NT2/D1 (cell line): ENCODE data around the gene TRDMT1.

Experiments used
- DNase-seq: peaks from one replicate; pipeline ENCODE4 v3.0.0-alpha.2; 2011; ENCODE audit warnings: low read depth, low spot score
- H3K27me3 ChIP-seq: 2 replicates; pipeline ENCODE4 v1.6.0; 2011; ENCODE audit warnings: mild to moderate bottlenecking; ENCODE audit not compliant: insufficient read length, insufficient read depth
- H3K36me3 ChIP-seq: 2 replicates; pipeline ENCODE4 v1.6.1; 2011; ENCODE audit warnings: mild to moderate bottlenecking, low read length, mixed read lengths; ENCODE audit not compliant: insufficient read depth, insufficient read length
- H3K4me1 ChIP-seq: 2 replicates; pipeline ENCODE4 v1.5.1; 2011; ENCODE audit not compliant: insufficient read depth, insufficient read length
- H3K4me3 ChIP-seq: 2 replicates; pipeline ENCODE4 v1.5.1; 2011; ENCODE audit warnings: low read depth; ENCODE audit not compliant: insufficient read length
- H3K9ac ChIP-seq: 2 replicates; pipeline ENCODE4 v1.6.0; 2011; ENCODE audit warnings: low read depth; ENCODE audit not compliant: insufficient read length
- H3K9me3 ChIP-seq: 2 replicates; pipeline ENCODE4 v1.5.1; 2011; ENCODE audit warnings: mild to moderate bottlenecking, low read length; ENCODE audit not compliant: insufficient read depth
- SUZ12 ChIP-seq: IDR thresholded peaks from 2 replicates; pipeline ENCODE4 v1.6.1; 2011; ENCODE audit not compliant: insufficient read length, insufficient read depth; ENCODE audit errors: extremely low read depth
- YY1 ChIP-seq: IDR thresholded peaks from 2 replicates; pipeline ENCODE4 v1.6.1; 2011; ENCODE audit not compliant: insufficient read length, insufficient read depth
- ZNF274 ChIP-seq: IDR thresholded peaks from 2 replicates; pipeline ENCODE4 v1.6.1; 2011; ENCODE audit warnings: mild to moderate bottlenecking, low read depth, low read length

The TRDMT1 gene

GRCh38 chr10:17151716-17152115, 49.8 kb downstream of the TRDMT1 start:
- Histone ChIP-seq H3K36me3 (peaks cover 2% of the 10 kb centered on the region), H3K4me1 (no peaks in the 10 kb centered on the region), H3K9me3 (no peaks in the 10 kb centered on the region), H3K9ac (no peak overlapping the region), H3K27me3 (no peaks in the 10 kb centered on the region), H3K4me3 (no peak overlapping the region)
- TF ChIP-seq YY1: no peak
- TF ChIP-seq SUZ12: no peak
- no peak for TF ChIP-seq ZNF274
- no peak for DNase-seq

GRCh38 chr10:17147884-17148489, 53.5 kb downstream of the TRDMT1 start:
- H3K4me1 ChIP-seq: no peaks in the 10 kb centered on the region
- TF ChIP-seq ZNF274 (no peak), SUZ12 (no peak), YY1 (no peak)
- peaks cover 2% of the 10 kb centered on the region for H3K36me3 ChIP-seq
- no peaks in the 10 kb centered on the region for H3K27me3 ChIP-seq
- no peak overlapping the region for H3K9ac ChIP-seq
- no peak overlapping the region for H3K4me3 ChIP-seq
- no peaks in the 10 kb centered on the region for H3K9me3 ChIP-seq
- DNase-seq: no peak

- Histone ChIP-seq H3K9me3 (no peaks in the 10 kb centered on the region), H3K9ac (no peak overlapping the region), H3K36me3 (peaks cover 2% of the 10 kb centered on the region), H3K4me1 (no peaks in the 10 kb centered on the region), H3K27me3 (no peaks in the 10 kb centered on the region), H3K4me3 (no peak overlapping the region)
- TF ChIP-seq ZNF274 (no peak), YY1 (no peak), SUZ12 (no peak)
- no peak for DNase-seq
Measured at GRCh38 chr10:17146892-17147291, 54.6 kb downstream of the TRDMT1 start.

GRCh38 chr10:17145239-17145638, 56.2 kb downstream of the TRDMT1 start:
- no peaks in the 10 kb centered on the region for H3K4me1 ChIP-seq
- no peaks in the 10 kb centered on the region for H3K27me3 ChIP-seq
- no peak for TF ChIP-seq SUZ12
- no peak for TF ChIP-seq YY1
- no peak for TF ChIP-seq ZNF274
- no peak overlapping the region for H3K4me3 ChIP-seq
- peaks cover 2% of the 10 kb centered on the region for H3K36me3 ChIP-seq
- H3K9me3 ChIP-seq: no peaks in the 10 kb centered on the region
- H3K9ac ChIP-seq: no peak overlapping the region
- no peak for DNase-seq

GRCh38 chr10:17144757-17145156, 56.7 kb downstream of the TRDMT1 start:
- H3K4me1 ChIP-seq: no peaks in the 10 kb centered on the region
- H3K36me3 ChIP-seq: peaks cover 2% of the 10 kb centered on the region
- no peak overlapping the region for H3K9ac ChIP-seq
- no peaks in the 10 kb centered on the region for H3K9me3 ChIP-seq
- H3K4me3 ChIP-seq: no peak overlapping the region
- no peak for TF ChIP-seq SUZ12
- no peak for TF ChIP-seq YY1
- TF ChIP-seq ZNF274: no peak
- H3K27me3 ChIP-seq: no peaks in the 10 kb centered on the region
- no peak for DNase-seq

GRCh38 chr10:17144032-17144431, 57.4 kb downstream of the TRDMT1 start:
- no peak for DNase-seq
- H3K27me3 ChIP-seq: no peaks in the 10 kb centered on the region
- peaks cover 2% of the 10 kb centered on the region for H3K36me3 ChIP-seq
- no peaks in the 10 kb centered on the region for H3K9me3 ChIP-seq
- no peak overlapping the region for H3K9ac ChIP-seq
- TF ChIP-seq YY1 (no peak), SUZ12 (no peak), ZNF274 (no peak)
- no peaks in the 10 kb centered on the region for H3K4me1 ChIP-seq
- no peak overlapping the region for H3K4me3 ChIP-seq

- no peaks in the 10 kb centered on the region for H3K9me3 ChIP-seq
- H3K27me3 ChIP-seq: no peaks in the 10 kb centered on the region
- no peak overlapping the region for H3K4me3 ChIP-seq
- TF ChIP-seq ZNF274: no peak
- no peak for TF ChIP-seq YY1
- TF ChIP-seq SUZ12: no peak
- H3K9ac ChIP-seq: no peak overlapping the region
- H3K36me3 ChIP-seq: peaks cover 2% of the 10 kb centered on the region
- DNase-seq: no peak
- H3K4me1 ChIP-seq: no peaks in the 10 kb centered on the region
Measured at GRCh38 chr10:17143055-17143690, 58.3 kb downstream of the TRDMT1 start.
